Measurements from ENCODE around the gene CASP9. TPM values are rescaled to one million over a fixed set of nuclear protein-coding genes. Genes with fewer than 3 reads are reported as not detected.

The CASP9 gene
- total RNA-seq, 4 donors from 2014 or later: 2.6 to 16.0 (median 8.1) TPM

DNA sequence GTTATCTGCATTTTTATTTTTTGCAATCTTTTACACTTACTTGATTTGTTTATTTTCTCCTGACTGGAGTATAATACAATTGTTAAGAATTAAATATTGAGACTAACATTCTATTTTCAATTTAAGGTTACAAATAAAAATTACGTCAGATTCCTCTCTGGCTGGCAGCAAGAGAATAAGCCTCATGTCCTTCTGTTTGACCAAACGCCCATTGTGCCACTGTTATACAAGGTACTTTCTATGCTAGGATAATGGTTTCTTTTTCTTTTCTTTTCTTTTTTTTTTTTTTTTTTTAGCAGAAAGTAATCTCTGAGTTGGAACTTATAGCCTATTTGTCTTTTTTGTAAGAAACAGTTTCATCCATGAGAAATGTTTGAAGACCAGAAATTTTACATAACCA, 22.6 kb upstream of the CASP9 start:
- DNase-seq: no peak
- no peaks in the 10 kb centered on the region for H3K4me1 ChIP-seq
- intact Hi-C loops (cut with DNase I; ENCODE audit: low total_unique reads): no loop called here
- H3K4me3 ChIP-seq: no peak overlapping the region
- H3K9me3 ChIP-seq: no peaks in the 10 kb centered on the region
- H3K36me3 ChIP-seq: no peaks in the 10 kb centered on the region
- TF ChIP-seq, protein P1, sequence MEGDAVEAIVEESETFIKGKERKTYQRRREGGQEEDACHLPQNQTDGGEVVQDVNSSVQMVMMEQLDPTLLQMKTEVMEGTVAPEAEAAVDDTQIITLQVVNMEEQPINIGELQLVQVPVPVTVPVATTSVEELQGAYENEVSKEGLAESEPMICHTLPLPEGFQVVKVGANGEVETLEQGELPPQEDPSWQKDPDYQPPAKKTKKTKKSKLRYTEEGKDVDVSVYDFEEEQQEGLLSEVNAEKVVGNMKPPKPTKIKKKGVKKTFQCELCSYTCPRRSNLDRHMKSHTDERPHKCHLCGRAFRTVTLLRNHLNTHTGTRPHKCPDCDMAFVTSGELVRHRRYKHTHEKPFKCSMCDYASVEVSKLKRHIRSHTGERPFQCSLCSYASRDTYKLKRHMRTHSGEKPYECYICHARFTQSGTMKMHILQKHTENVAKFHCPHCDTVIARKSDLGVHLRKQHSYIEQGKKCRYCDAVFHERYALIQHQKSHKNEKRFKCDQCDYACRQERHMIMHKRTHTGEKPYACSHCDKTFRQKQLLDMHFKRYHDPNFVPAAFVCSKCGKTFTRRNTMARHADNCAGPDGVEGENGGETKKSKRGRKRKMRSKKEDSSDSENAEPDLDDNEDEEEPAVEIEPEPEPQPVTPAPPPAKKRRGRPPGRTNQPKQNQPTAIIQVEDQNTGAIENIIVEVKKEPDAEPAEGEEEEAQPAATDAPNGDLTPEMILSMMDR (IDR thresholded peaks at IDR 0.05): no peak
- no peak for TF ChIP-seq POLR2A (IDR thresholded peaks at IDR 0.05)
- H3K27me3 ChIP-seq: no peaks in the 10 kb centered on the region
- no peak overlapping the region for H3K27ac ChIP-seq

DNA sequence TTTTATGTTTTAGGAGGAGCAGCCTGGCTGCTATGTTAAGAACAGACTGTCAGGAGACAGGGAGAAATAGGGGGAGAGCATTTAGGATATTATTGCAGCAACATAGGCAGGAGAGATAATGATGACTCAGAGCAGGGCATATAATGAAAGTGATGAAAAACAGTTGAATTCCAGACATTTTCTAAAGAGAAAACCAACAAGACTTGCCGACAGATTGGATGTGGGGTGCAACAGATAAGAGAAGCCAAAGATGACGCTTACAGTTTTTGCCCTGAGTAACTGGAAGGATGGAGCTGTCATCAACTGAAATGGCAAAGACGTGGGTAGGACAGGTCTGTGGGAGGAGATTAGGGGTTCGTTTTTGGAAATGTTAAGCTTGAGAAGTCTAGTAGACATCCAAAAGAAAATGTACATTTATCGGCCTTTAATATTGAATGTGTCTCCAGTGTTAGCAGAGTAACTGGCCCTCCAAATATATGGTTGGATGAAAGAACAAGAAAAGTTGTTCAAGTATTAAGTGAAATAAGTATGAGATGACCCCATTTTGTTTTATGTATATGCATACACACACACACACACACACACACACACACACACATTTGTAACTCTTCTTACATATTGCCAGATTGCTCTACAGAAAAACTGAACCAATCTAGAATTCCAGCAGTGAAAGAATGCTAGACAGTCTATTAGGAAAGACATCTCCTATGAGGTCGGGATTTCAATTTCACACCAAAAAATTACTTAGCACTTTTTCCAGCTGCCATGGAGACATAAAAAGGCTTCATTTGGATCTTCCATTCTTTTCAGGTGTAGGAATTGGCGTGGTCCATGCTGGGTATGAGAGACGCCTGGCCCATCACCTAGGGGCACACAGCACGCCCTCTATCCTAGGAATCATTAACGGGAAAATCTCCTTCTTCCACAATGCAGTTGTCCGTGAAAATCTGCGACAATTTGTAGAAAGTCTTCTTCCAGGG, 19.9 kb upstream of the CASP9 start:
- no peak for DNase-seq
- Histone ChIP-seq H3K4me1 (no peaks in the 10 kb centered on the region), H3K27ac (no peak overlapping the region), H3K27me3 (no peaks in the 10 kb centered on the region), H3K4me3 (no peak overlapping the region), H3K9me3 (no peaks in the 10 kb centered on the region), H3K36me3 (no peaks in the 10 kb centered on the region)
- intact Hi-C loops (cut with DNase I; ENCODE audit: low total_unique reads): no loop called here
- TF ChIP-seq, protein P1 (IDR thresholded peaks at IDR 0.05): no peak
- TF ChIP-seq POLR2A (IDR thresholded peaks at IDR 0.05): no peak

DNA sequence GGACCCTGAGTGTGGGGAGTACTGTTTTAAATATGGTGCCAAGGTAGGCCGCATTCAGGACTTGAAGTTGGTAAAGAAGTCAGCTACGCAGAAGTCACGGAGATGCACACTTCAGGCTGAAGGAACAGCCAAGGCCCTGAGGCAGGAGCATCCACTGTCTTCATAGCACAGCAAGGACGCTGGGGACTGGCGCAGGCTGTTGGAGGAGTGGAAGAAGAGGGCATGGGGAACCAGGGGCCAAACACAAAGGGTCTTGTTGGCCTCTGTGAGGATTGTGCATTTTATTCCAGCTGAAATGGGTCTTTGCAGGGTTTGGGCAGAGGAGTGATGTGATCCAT, 19.2 kb upstream of the CASP9 start:
- DNase-seq: no peak
- H3K9me3 ChIP-seq: no peaks in the 10 kb centered on the region
- H3K27ac ChIP-seq: peak overlapping the region; percentile 31 to 60
- intact Hi-C loops (cut with DNase I; ENCODE audit: low total_unique reads): no loop called here
- H3K4me1 ChIP-seq: no peaks in the 10 kb centered on the region
- H3K27me3 ChIP-seq: no peaks in the 10 kb centered on the region
- TF ChIP-seq, protein P1 (IDR thresholded peaks at IDR 0.05): no peak
- TF ChIP-seq POLR2A (IDR thresholded peaks at IDR 0.05): no peak
- no peak overlapping the region for H3K4me3 ChIP-seq
- H3K36me3 ChIP-seq: no peaks in the 10 kb centered on the region

DNA sequence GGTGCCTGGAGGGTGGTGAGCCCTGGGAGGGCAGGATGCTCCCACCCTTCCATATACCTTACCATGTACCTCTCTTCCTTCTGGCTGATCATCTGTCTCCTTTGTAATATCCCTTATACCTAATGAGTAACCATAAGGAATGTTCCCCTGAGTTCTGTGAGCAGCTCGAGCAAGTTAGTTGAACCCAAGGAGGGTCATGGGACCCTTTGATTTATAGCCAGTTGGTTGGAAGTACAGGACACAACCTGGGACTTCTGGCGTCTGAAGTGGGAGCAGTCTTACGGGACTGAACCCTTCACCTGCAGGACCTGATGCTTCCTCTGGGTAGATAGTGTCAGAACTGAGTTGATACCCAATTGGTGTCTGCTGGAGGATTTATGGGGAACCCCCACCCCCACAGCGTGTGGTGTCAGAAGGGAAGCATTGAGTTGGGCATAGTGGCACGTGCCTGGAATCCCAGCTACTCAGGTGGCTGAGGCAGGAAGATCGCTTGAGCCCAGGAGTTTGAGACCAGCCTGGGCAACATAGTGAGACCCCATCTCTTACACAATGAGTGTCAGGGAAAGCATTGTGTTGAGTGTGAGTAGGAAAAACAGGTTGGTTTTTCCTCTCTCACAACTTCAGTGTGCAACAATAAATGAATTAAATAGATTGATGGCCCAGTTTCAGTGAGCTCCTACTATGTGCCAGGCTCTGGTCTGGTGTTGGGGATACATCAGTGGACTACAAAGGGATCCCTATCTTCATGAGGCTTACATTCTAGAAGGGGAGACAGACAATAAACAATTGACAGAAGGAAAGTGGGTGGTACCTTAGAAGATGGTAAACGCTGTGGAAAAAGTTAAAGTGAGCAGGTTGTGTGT, 18.6 kb upstream of the CASP9 start:
- intact Hi-C loops (cut with DNase I; ENCODE audit: low total_unique reads): no loop called here
- Histone ChIP-seq H3K9me3 (no peaks in the 10 kb centered on the region), H3K4me3 (no peak overlapping the region), H3K4me1 (no peaks in the 10 kb centered on the region), H3K36me3 (no peaks in the 10 kb centered on the region), H3K27me3 (no peaks in the 10 kb centered on the region), H3K27ac (peak overlapping the region; percentile 31 to 60)
- no peak for TF ChIP-seq POLR2A (IDR thresholded peaks at IDR 0.05)
- TF ChIP-seq, protein P1 (IDR thresholded peaks at IDR 0.05): no peak
- DNase-seq: no peak
